Right lobe of liver (tissue), 6 donors: ENCODE results near the gene MKLN1. TPM values are rescaled to one million over a fixed set of nuclear protein-coding genes. Genes with fewer than 3 reads are reported as not detected.

ENCODE experiments used
- ATAC-seq, 4 donors: fragments of 200-7000 bp; cut with Tn5 transposase; one replicate each; pipeline ENCODE4 v1.9.1; 2020; ENCODE audit warnings: mild to moderate bottlenecking in 4 of 4, moderate library complexity in 4 of 4
- DNase-seq, 3 donors: peaks; one replicate each; pipeline ENCODE4 v3.0.0-alpha.2; 2020
- H3K27ac ChIP-seq, 3 donors: fragments of 200-600 bp; one replicate each; pipeline ENCODE4 v1.8.0; 2022
- H3K27me3 ChIP-seq, 2 donors: fragments of 200-600 bp; one replicate each; pipeline ENCODE4 v1.8.0; 2022
- H3K36me3 ChIP-seq, 4 donors: fragments of 200-600 bp; sonication (generic) in 1 of 4; one replicate each; pipeline versions ENCODE4 v1.5.1 to v1.8.0; 2017 to 2022; ENCODE audit warnings: control low read depth in 1 of 4
- H3K4me1 ChIP-seq, 4 donors: fragments of 200-600 bp; sonication (generic) in 1 of 4; one replicate each; pipeline versions ENCODE4 v1.5.1 to v1.8.0; 2017 to 2022; ENCODE audit warnings: control low read depth in 1 of 4
- H3K4me3 ChIP-seq, 3 donors: fragments of 200-600 bp; one replicate each; pipeline ENCODE4 v1.8.0; 2022
- H3K9me3 ChIP-seq, 4 donors: fragments of 200-600 bp; sonication (generic) in 1 of 4; one replicate each; pipeline versions ENCODE4 v1.5.1 to v1.8.0; 2017 to 2022; ENCODE audit warnings: control low read depth in 1 of 4
- CTCF ChIP-seq, 4 donors: fragments of 200-600 bp in 3 of 4; fragments of 450-650 bp in 1 of 4; IDR thresholded peaks; one replicate each; pipeline versions ENCODE4 v1.5.1 to v1.8.0; 2016 to 2022; ENCODE audit warnings: antibody characterized with exemption in 4 of 4, mild to moderate bottlenecking in 2 of 4
- POLR2A ChIP-seq: fragments of 450-650 bp; IDR thresholded peaks from one replicate; pipeline ENCODE4 v1.6.1; 2017; ENCODE audit warnings: antibody characterized with exemption, mild to moderate bottlenecking
- WGBS: methylation state at CpG from one replicate; pipeline ENCODE4 v1.1.6; 2018; ENCODE audit warnings: low coverage, low lambda C conversion rate; ENCODE audit not compliant: insufficient coverage; ENCODE audit errors: missing lambda C conversion rate; 5-methylcytosine and 5-hydroxymethylcytosine counted together
- intact Hi-C, 2 donors: fragments of 100-400 bp; cut with DNase I; formaldehyde crosslinking; loops; one replicate each; pipeline versions ENCODE4 v1.11.2 to v1.14.1; 2022
- total RNA-seq, 6 experiments: library from RNA; depleted of rRNA in 2 of 6; stranded (reverse); fragments of >200 nt in 2 of 6; fragmentation: NEBNext Ultra II Directional in 3 of 6; extraction: Animal tissue kit (Norgen Biotek cat#: 25700) in 3 of 6; gene quantifications; one replicate each; pipeline versions ENCODE4 v1.1.0 to v1.2.4, GENCODE V29; 2016 to 2023
- donor health status: DM: no; HTN: yes; CAD: no.
- donor health status: DM: no; HTN: no; CAD: no.
- donor health status: DM: no; HTN: no; CAD: no.
- donor health status: DM: no; HTN: yes; CAD: no.
- donor health status: DM: no; HTN: yes; CAD: no.

The MKLN1 gene
- total RNA-seq, 6 experiments from 2014 or later = 24.0 to 39.6 (median 35.1) TPM

- Histone ChIP-seq H3K27me3 (no peaks in the 10 kb centered on the region), H3K36me3 (no peaks in the 10 kb centered on the region), H3K9me3 (no peaks in the 10 kb centered on the region), H3K4me1 (peaks cover 0 to 10% (median 0%) of the 10 kb centered on the region in 4 donors), H3K27ac (no peak overlapping the region), H3K4me3 (no peak overlapping the region)
- DNase-seq = no peak
- TF ChIP-seq POLR2A = no peak
- no peak for TF ChIP-seq CTCF (IDR thresholded peaks at IDR 0.05)
- intact Hi-C loops = no loop called here
- no peak for ATAC-seq
Observed at GRCh38 chr7:131306777-131307176, 20.9 kb upstream of the MKLN1 start.

GRCh38 chr7:131307627-131308026 lies 20.0 kb upstream of the MKLN1 start:
- H3K27ac ChIP-seq = no peak overlapping the region
- H3K27me3 ChIP-seq = no peaks in the 10 kb centered on the region
- no peak for TF ChIP-seq POLR2A
- no peak for TF ChIP-seq CTCF (IDR thresholded peaks at IDR 0.05)
- H3K9me3 ChIP-seq = no peaks in the 10 kb centered on the region
- intact Hi-C loops = no loop called here
- peaks cover 0 to 10% (median 0%) of the 10 kb centered on the region in 4 donors for H3K4me1 ChIP-seq
- peak in 3 of 4 donors; percentile 36 to 64 (median 55) for ATAC-seq
- H3K4me3 ChIP-seq = no peak overlapping the region
- WGBS = 29% methylated on average over 1 of the region's 1 CpG
- no peak for DNase-seq
- no peaks in the 10 kb centered on the region for H3K36me3 ChIP-seq

GRCh38 chr7:131312838-131313237 lies 14.8 kb upstream of the MKLN1 start:
- WGBS = 17% methylated on average over 1 of the region's 1 CpG
- TF ChIP-seq CTCF (IDR thresholded peaks at IDR 0.05) (no peak), POLR2A (no peak)
- H3K27me3 ChIP-seq = no peaks in the 10 kb centered on the region
- ATAC-seq (no peak), DNase-seq (no peak)
- no peaks in the 10 kb centered on the region for H3K9me3 ChIP-seq
- peaks cover 0 to 4% (median 0%) of the 10 kb centered on the region in 4 donors for H3K4me1 ChIP-seq
- no peaks in the 10 kb centered on the region for H3K36me3 ChIP-seq
- intact Hi-C loops = no loop called here
- H3K27ac ChIP-seq = no peak overlapping the region
- no peak overlapping the region for H3K4me3 ChIP-seq

GRCh38 chr7:131320603-131321002 lies 7.1 kb upstream of the MKLN1 start:
- DNase-seq (no peak), ATAC-seq (no peak)
- Histone ChIP-seq H3K4me3 (no peak overlapping the region), H3K27ac (no peak overlapping the region), H3K36me3 (no peaks in the 10 kb centered on the region), H3K4me1 (peaks cover 0 to 11% (median 0%) of the 10 kb centered on the region in 4 donors), H3K9me3 (no peaks in the 10 kb centered on the region), H3K27me3 (no peaks in the 10 kb centered on the region)
- intact Hi-C loops = no loop called here
- TF ChIP-seq CTCF (IDR thresholded peaks at IDR 0.05) (no peak), POLR2A (no peak)

- no peak for ATAC-seq
- intact Hi-C loops = no loop called here
- H3K4me3 ChIP-seq = no peak overlapping the region
Observed at GRCh38 chr7:131321656-131322055, 6.0 kb upstream of the MKLN1 start.

More at GRCh38 chr7:131321656-131322055, 6.0 kb upstream of the MKLN1 start:
- no peak overlapping the region for H3K27ac ChIP-seq
- TF ChIP-seq POLR2A (no peak), CTCF (IDR thresholded peaks at IDR 0.05) (no peak)
- peaks cover 0 to 12% (median 0%) of the 10 kb centered on the region in 4 donors for H3K4me1 ChIP-seq
- H3K9me3 ChIP-seq = no peaks in the 10 kb centered on the region
- no peak for DNase-seq
- no peaks in the 10 kb centered on the region for H3K27me3 ChIP-seq
- H3K36me3 ChIP-seq = no peaks in the 10 kb centered on the region
